GM12878 (cell line): ENCODE measurements around the gene VSTM2B. TPM values are rescaled to one million over a fixed set of nuclear protein-coding genes. Genes with fewer than 3 reads are reported as not detected.

Experiments
- ATAC-seq: fragments of 200-7000 bp; cut with Tn5 transposase; 3 replicates; pipeline ENCODE4 v1.9.1; 2020; ENCODE audit warnings: mild to moderate bottlenecking, moderate library complexity
- BruUV-seq: library from RNA; stranded (reverse); fragments of 400-500 nt; replicated peaks from 2 replicates; lab custom pipeline; 2021; lab: Mats Ljungman, UMichigan
- CTCF ChIA-PET: fragments of 300-600 bp; sonication (Branson Sonifier 250); formaldehyde crosslinking; extraction: SDS; loops from one replicate; lab custom pipeline; 2021; ENCODE audit warnings: inconsistent platforms; lab: Yijun Ruan, JAX
- POLR2A ChIA-PET: fragments of 350-600 bp; formaldehyde crosslinking; extraction: SDS; loops from one replicate; lab custom pipeline; 2021; ENCODE audit warnings: inconsistent platforms; lab: Charles Lee
- RAD21 ChIA-PET: fragments of 300-600 bp; sonication (Branson Sonifier 250); formaldehyde crosslinking; loops from one replicate; lab custom pipeline; 2023; ENCODE audit warnings: antibody characterized with exemption; ENCODE audit not compliant: unreplicated experiment; lab: Charles Lee
- SMC1A ChIA-PET: fragments of 300-600 bp; sonication (Branson Sonifier 250); formaldehyde crosslinking; loops from one replicate; lab custom pipeline; 2023; ENCODE audit not compliant: unreplicated experiment, uncharacterized antibody; lab: Charles Lee
- DNase-seq: peaks from one replicate; pipeline ENCODE4 v3.0.0-alpha.2; 2011; ENCODE audit warnings: low read depth, low spot score
- FAIRE-seq: peaks from 3 replicates; lab custom pipeline; 2011; peaks lifted over from hg19 to GRCh38; lab: Jason Lieb, UNC
- H2AFZ ChIP-seq: 2 replicates; pipeline ENCODE4 v1.6.0; 2011; ENCODE audit warnings: low read depth, low read length, control low read depth; ENCODE audit not compliant: control insufficient read depth
- H3K27ac ChIP-seq: 2 replicates; pipeline ENCODE4 v1.5.1; 2011; ENCODE audit warnings: control low read depth; ENCODE audit not compliant: control insufficient read depth, insufficient read depth
- H3K27me3 ChIP-seq, 2 experiments: replicated peaks in 1 of 2; 2 replicates each; pipeline versions ENCODE4 v1.6.0 to v1.6.1; 2011; ENCODE audit warnings: low read length in 1 of 2; ENCODE audit not compliant: control insufficient read depth in 2 of 2, insufficient read depth in 2 of 2
- H3K36me3 ChIP-seq, 2 experiments: 2 replicates each; pipeline ENCODE4 v1.5.1; 2011; ENCODE audit warnings: low read length in 1 of 2; ENCODE audit not compliant: control insufficient read depth in 2 of 2, insufficient read depth in 2 of 2
- H3K4me1 ChIP-seq: 2 replicates; pipeline ENCODE4 v1.6.1; 2011; ENCODE audit warnings: mild to moderate bottlenecking, low read length, moderate library complexity, mixed read lengths; ENCODE audit not compliant: control insufficient read depth, insufficient read depth
- H3K4me2 ChIP-seq: 2 replicates; pipeline ENCODE4 v1.6.0; 2011; ENCODE audit warnings: control low read depth; ENCODE audit not compliant: control insufficient read depth, insufficient read depth
- H3K4me3 ChIP-seq: fragments of 200-600 bp; sonication (generic); 2 replicates; pipeline ENCODE4 v1.5.1; 2016
- H3K79me2 ChIP-seq: 2 replicates; pipeline ENCODE4 v1.6.0; 2011; ENCODE audit warnings: low read length; ENCODE audit not compliant: control insufficient read depth, insufficient read depth
- H3K9ac ChIP-seq: 2 replicates; pipeline ENCODE4 v1.8.0; 2011; ENCODE audit warnings: low read length, control low read depth, mixed read lengths; ENCODE audit not compliant: control insufficient read depth, insufficient read depth
- H3K9me3 ChIP-seq: replicated peaks from 3 replicates; pipeline ENCODE4 v1.5.1; 2011; ENCODE audit warnings: mild to moderate bottlenecking, low read length; ENCODE audit not compliant: control insufficient read depth, insufficient read depth
- H4K20me1 ChIP-seq: 2 replicates; pipeline ENCODE4 v1.6.0; 2011; ENCODE audit not compliant: control insufficient read depth, insufficient read depth
- CBFB ChIP-seq: IDR thresholded peaks from 2 replicates; pipeline ENCODE4 v1.6.1; 2016; ENCODE audit warnings: antibody characterized with exemption, low read depth
- CBX3 ChIP-seq: fragments of 200-600 bp; sonication (generic); IDR thresholded peaks from 2 replicates; pipeline ENCODE4 v1.6.1; 2016; ENCODE audit warnings: low read depth, borderline replicate concordance
- EP300 ChIP-seq, 2 experiments: fragments of 150-350 bp in 1 of 2; IDR thresholded peaks; 2 replicates each; pipeline ENCODE4 v1.6.1; 2011 to 2012; ENCODE audit warnings: low read depth in 2 of 2, low read length in 2 of 2, borderline replicate concordance in 1 of 2, improper control_type of control experiment in 1 of 2, inconsistent platforms in 1 of 2; ENCODE audit not compliant: control insufficient read depth in 1 of 2
- ESRRA ChIP-seq: IDR thresholded peaks from 2 replicates; pipeline ENCODE4 v1.6.1; 2012; ENCODE audit warnings: mild to moderate bottlenecking, low read length, improper control_type of control experiment
- FOXM1 ChIP-seq: IDR thresholded peaks from 2 replicates; pipeline ENCODE4 v1.6.1; 2012; ENCODE audit warnings: low read depth, mild to moderate bottlenecking, inconsistent platforms, low read length, moderate library complexity
- KDM1A ChIP-seq: fragments of 200-600 bp; sonication (generic); IDR thresholded peaks from 2 replicates; pipeline ENCODE4 v1.6.1; 2016; ENCODE audit warnings: borderline replicate concordance
- NFIC ChIP-seq: IDR thresholded peaks from 2 replicates; pipeline ENCODE4 v1.6.1; 2012; ENCODE audit warnings: low read depth, mild to moderate bottlenecking, inconsistent platforms, low read length, moderate library complexity
- NR2C2 ChIP-seq: IDR thresholded peaks from 2 replicates; pipeline ENCODE4 v1.6.1; 2011; ENCODE audit warnings: borderline replicate concordance, low read depth; ENCODE audit not compliant: control insufficient read depth, insufficient read length
- SUPT20H ChIP-seq: IDR thresholded peaks from 2 replicates; pipeline ENCODE4 v1.6.1; 2011; ENCODE audit warnings: low read depth, mild to moderate bottlenecking, low read length, moderate library complexity, borderline replicate concordance; ENCODE audit not compliant: control insufficient read depth
- ZZZ3 ChIP-seq: IDR thresholded peaks from 2 replicates; pipeline ENCODE4 v1.6.1; 2011; ENCODE audit warnings: low read depth; ENCODE audit not compliant: control insufficient read depth, insufficient read length
- WGBS: methylation state at CpG from one replicate; pipeline ENCODE4 v1.1.6; 2016; ENCODE audit warnings: low lambda C conversion rate; ENCODE audit not compliant: insufficient replicate concordance, insufficient coverage; ENCODE audit errors: missing lambda C conversion rate; 5-methylcytosine and 5-hydroxymethylcytosine counted together
- in situ Hi-C: fragments of 300-500 bp; cut with MboI; formaldehyde crosslinking; loops from 9 replicates; pipeline ENCODE4 v1.14.3; 2018; ENCODE audit warnings: mixed read lengths
- intact Hi-C: fragments of 100-400 bp; cut with micrococcal nuclease; formaldehyde crosslinking; loops from one replicate; pipeline ENCODE4 v1.14.2; 2022; ENCODE audit not compliant: unreplicated experiment
- polyA plus RNA-seq, 11 experiments: library from polyadenylated mRNA; depleted of rRNA in 4 of 11; unstranded in 6 of 11; stranded (reverse) in 5 of 11; fragments of >200 nt; fragmentation: Nextera tagmentation in 4 of 11; fragmentation: Illumina TruSeq in 1 of 11; extraction: Ambion mirVana in 4 of 11; extraction: Trizol in 1 of 11; gene quantifications; 1 replicate in 1 of 11; 2 replicates in 10 of 11; pipeline versions ENCODE4 v1.2.1 to v1.2.3, GENCODE V29; 2011 to 2016; ENCODE audit warnings: inconsistent platforms in 2 of 11, missing spikeins in 2 of 11, low read depth in 1 of 11
- total RNA-seq, 4 experiments: library from RNA; depleted of rRNA in 3 of 4; stranded (reverse); fragments of >200 nt in 3 of 4; fragmentation: Illumina TruSeq in 1 of 4; extraction: Trizol in 1 of 4; gene quantifications; 2 replicates each; pipeline versions ENCODE4 v1.2.1 to v1.2.3, GENCODE V29; 2013 to 2021
- TF ChIP-seq, protein P1 (sequence below): IDR thresholded peaks from 2 replicates; pipeline ENCODE4 v1.6.1; 2011; ENCODE audit warnings: low read depth, mild to moderate bottlenecking, low read length, moderate library complexity, borderline replicate concordance; ENCODE audit errors: extremely low read depth
- TF ChIP-seq, protein P2 (sequence below): IDR thresholded peaks from 2 replicates; pipeline ENCODE4 v1.6.1; 2011; ENCODE audit warnings: borderline replicate concordance, low read depth, mild to moderate bottlenecking, moderate library complexity, low read length; ENCODE audit not compliant: insufficient read depth, poor library complexity, severe bottlenecking
- TF ChIP-seq, protein P3 (sequence below): IDR thresholded peaks from 2 replicates; pipeline ENCODE4 v1.6.1; 2012; ENCODE audit warnings: low read depth, low read length, improper control_type of control experiment
- TF ChIP-seq, protein P4 (sequence below): IDR thresholded peaks from 2 replicates; pipeline ENCODE4 v1.6.1; 2012; ENCODE audit warnings: improper control_type of control experiment, low read depth, low read length; ENCODE audit not compliant: insufficient replicate concordance

Gene VSTM2B
- total and polyA plus RNA-seq, 10 of the 15 experiments (the other 5 are each of a cell fraction or from before 2014, with no cell fraction given) = not detected

DNA sequence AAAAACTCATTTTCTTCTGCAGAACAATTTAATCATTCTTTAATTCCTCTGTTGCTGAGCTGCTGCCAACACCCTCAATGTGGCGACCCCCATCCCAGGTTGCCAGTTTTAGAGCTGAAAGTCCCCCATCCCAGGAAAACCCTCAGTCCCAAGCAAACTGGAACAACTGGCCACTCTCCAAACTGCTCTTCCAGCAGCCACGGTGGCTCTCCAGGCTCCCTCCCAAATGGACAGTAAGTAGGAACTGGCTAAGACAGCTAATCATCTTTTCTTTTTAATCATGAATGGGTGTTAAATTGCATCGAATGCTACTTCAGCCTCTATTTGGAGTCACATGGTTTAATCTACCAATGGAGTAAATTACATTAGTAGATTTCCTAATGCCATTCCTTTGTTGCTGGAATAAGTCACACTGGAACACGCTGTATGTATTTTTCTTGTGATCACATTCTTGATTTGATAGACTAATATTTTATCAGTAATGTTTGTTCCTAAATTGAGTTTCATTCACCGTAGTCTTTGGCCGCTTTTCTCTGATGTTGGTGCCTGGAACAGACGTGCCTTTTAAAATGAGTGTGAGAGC lies 33.7 kb upstream of the VSTM2B start (continued):
- TF ChIP-seq, protein P1, sequence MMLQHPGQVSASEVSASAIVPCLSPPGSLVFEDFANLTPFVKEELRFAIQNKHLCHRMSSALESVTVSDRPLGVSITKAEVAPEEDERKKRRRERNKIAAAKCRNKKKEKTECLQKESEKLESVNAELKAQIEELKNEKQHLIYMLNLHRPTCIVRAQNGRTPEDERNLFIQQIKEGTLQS = no peak
- TF ChIP-seq SUPT20H (no peak), NFIC (no peak)
- TF ChIP-seq, protein P2, sequence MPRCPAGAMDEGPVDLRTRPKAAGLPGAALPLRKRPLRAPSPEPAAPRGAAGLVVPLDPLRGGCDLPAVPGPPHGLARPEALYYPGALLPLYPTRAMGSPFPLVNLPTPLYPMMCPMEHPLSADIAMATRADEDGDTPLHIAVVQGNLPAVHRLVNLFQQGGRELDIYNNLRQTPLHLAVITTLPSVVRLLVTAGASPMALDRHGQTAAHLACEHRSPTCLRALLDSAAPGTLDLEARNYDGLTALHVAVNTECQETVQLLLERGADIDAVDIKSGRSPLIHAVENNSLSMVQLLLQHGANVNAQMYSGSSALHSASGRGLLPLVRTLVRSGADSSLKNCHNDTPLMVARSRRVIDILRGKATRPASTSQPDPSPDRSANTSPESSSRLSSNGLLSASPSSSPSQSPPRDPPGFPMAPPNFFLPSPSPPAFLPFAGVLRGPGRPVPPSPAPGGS = no peak

DNA sequence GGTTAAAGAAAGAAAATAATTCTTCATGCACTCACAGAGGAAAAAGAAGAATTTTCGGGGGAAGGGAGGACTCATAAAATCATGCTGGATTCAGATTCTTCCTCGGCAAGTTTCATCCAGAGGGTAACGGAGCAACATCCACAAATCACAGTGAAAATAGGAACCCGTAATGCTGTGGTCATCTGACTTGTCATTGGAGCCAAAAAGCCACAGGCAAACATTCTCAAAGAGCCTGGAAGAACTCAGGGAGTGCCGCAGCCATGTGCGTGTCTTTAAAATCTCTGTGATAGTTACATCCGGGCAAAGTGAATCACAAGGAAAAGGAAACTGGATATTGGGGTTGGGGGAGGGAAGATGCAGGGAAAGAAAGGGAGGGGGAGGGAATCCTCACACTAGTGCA lies 33.0 kb upstream of the VSTM2B start:
- Histone ChIP-seq H4K20me1 (no peaks in the 10 kb centered on the region), H3K4me2 (no peak overlapping the region), H3K9me3 (no peaks in the 10 kb centered on the region), H2AFZ (no peak overlapping the region), H3K27me3 (no peaks in the 10 kb centered on the region), H3K36me3 (no peaks in the 10 kb centered on the region), H3K27ac (no peak overlapping the region), H3K79me2 (no peaks in the 10 kb centered on the region), H3K9ac (no peak overlapping the region), H3K4me1 (no peaks in the 10 kb centered on the region), H3K4me3 (no peak overlapping the region)
- no TSS peak for BruUV-seq
- intact Hi-C loops (no loop called here), in situ Hi-C loops (no loop called here)
- ChIA-PET SMC1A (no interaction called here), POLR2A (no interaction called here), CTCF (no interaction called here), RAD21 (no interaction called here)
- DNase-seq (no peak), ATAC-seq (no peak), FAIRE-seq (no peak)
- 4% methylated on average over 7 of the region's 7 CpGs for WGBS
- no peak for TF ChIP-seq CBFB
- TF ChIP-seq NR2C2 = no peak
- no peak for TF ChIP-seq EP300 (IDR thresholded peaks at IDR 0.05; ENCODE audit: borderline replicate concordance in 1 of 2, control insufficient read depth in 1 of 2, low read depth in 2 of 2, low read length in 2 of 2)
- no peak for TF ChIP-seq ZZZ3
- TF ChIP-seq, protein P3, sequence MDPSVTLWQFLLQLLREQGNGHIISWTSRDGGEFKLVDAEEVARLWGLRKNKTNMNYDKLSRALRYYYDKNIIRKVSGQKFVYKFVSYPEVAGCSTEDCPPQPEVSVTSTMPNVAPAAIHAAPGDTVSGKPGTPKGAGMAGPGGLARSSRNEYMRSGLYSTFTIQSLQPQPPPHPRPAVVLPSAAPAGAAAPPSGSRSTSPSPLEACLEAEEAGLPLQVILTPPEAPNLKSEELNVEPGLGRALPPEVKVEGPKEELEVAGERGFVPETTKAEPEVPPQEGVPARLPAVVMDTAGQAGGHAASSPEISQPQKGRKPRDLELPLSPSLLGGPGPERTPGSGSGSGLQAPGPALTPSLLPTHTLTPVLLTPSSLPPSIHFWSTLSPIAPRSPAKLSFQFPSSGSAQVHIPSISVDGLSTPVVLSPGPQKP = no peak
- no peak for TF ChIP-seq FOXM1
- TF ChIP-seq CBX3 = no peak
- no peak for TF ChIP-seq KDM1A
- no peak for TF ChIP-seq ESRRA
- TF ChIP-seq, protein P4, sequence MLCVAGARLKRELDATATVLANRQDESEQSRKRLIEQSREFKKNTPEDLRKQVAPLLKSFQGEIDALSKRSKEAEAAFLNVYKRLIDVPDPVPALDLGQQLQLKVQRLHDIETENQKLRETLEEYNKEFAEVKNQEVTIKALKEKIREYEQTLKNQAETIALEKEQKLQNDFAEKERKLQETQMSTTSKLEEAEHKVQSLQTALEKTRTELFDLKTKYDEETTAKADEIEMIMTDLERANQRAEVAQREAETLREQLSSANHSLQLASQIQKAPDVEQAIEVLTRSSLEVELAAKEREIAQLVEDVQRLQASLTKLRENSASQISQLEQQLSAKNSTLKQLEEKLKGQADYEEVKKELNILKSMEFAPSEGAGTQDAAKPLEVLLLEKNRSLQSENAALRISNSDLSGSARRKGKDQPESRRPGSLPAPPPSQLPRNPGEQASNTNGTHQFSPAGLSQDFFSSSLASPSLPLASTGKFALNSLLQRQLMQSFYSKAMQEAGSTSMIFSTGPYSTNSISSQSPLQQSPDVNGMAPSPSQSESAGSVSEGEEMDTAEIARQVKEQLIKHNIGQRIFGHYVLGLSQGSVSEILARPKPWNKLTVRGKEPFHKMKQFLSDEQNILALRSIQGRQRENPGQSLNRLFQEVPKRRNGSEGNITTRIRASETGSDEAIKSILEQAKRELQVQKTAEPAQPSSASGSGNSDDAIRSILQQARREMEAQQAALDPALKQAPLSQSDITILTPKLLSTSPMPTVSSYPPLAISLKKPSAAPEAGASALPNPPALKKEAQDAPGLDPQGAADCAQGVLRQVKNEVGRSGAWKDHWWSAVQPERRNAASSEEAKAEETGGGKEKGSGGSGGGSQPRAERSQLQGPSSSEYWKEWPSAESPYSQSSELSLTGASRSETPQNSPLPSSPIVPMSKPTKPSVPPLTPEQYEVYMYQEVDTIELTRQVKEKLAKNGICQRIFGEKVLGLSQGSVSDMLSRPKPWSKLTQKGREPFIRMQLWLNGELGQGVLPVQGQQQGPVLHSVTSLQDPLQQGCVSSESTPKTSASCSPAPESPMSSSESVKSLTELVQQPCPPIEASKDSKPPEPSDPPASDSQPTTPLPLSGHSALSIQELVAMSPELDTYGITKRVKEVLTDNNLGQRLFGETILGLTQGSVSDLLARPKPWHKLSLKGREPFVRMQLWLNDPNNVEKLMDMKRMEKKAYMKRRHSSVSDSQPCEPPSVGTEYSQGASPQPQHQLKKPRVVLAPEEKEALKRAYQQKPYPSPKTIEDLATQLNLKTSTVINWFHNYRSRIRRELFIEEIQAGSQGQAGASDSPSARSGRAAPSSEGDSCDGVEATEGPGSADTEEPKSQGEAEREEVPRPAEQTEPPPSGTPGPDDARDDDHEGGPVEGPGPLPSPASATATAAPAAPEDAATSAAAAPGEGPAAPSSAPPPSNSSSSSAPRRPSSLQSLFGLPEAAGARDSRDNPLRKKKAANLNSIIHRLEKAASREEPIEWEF = no peak
